MM.1S (cell line): ENCODE data around the gene MSI2.

Source experiments
- DNase-seq: peaks from one replicate; pipeline ENCODE4 v3.0.0-alpha.2; 2015
- H2AFZ ChIP-seq: fragments of 300-600 bp; sonication (generic); 2 replicates; pipeline ENCODE4 v1.6.0; 2016; ENCODE audit warnings: antibody characterized with exemption, low read length
- H3F3A ChIP-seq: fragments of 300-600 bp; sonication (generic); 2 replicates; pipeline ENCODE4 v1.6.1; 2016; ENCODE audit warnings: mild to moderate bottlenecking, antibody characterized with exemption, low read length, moderate library complexity, mixed read lengths; ENCODE audit not compliant: insufficient read depth
- H3K27ac ChIP-seq: fragments of 300-600 bp; sonication (generic); 2 replicates; pipeline ENCODE4 v1.5.1; 2016; ENCODE audit warnings: mild to moderate bottlenecking, low read length
- H3K27me3 ChIP-seq: fragments of 300-600 bp; sonication (generic); replicated peaks from 2 replicates; pipeline ENCODE4 v1.6.0; 2016; ENCODE audit warnings: low read length; ENCODE audit not compliant: insufficient read depth
- H3K36me3 ChIP-seq: fragments of 300-600 bp; sonication (generic); replicated peaks from 2 replicates; pipeline ENCODE4 v1.6.1; 2016; ENCODE audit warnings: mild to moderate bottlenecking, low read length, mixed read lengths; ENCODE audit not compliant: insufficient read depth
- H3K4me1 ChIP-seq: fragments of 300-600 bp; sonication (generic); 2 replicates; pipeline ENCODE4 v1.6.1; 2016; ENCODE audit warnings: low read length, mixed read lengths
- H3K4me2 ChIP-seq: fragments of 300-600 bp; sonication (generic); 2 replicates; pipeline ENCODE4 v1.6.0; 2016; ENCODE audit warnings: low read depth, low read length
- H3K4me3 ChIP-seq: fragments of 300-600 bp; sonication (generic); 2 replicates; pipeline ENCODE4 v1.5.1; 2016; ENCODE audit warnings: low read length, mixed read lengths
- H3K79me2 ChIP-seq: fragments of 300-600 bp; sonication (generic); 2 replicates; pipeline ENCODE4 v1.6.1; 2016; ENCODE audit warnings: mixed run types, low read length, mixed read lengths
- H3K9ac ChIP-seq: fragments of 300-600 bp; sonication (generic); 2 replicates; pipeline ENCODE4 v1.6.1; 2016; ENCODE audit warnings: low read length, mixed read lengths
- H3K9me2 ChIP-seq: fragments of 300-600 bp; sonication (generic); replicated peaks from 2 replicates; pipeline ENCODE4 v1.6.1; 2016; ENCODE audit warnings: mild to moderate bottlenecking, low read length, mixed read lengths; ENCODE audit not compliant: insufficient read depth
- H3K9me3 ChIP-seq: fragments of 300-600 bp; sonication (generic); replicated peaks from 2 replicates; pipeline ENCODE4 v1.6.1; 2016; ENCODE audit warnings: mild to moderate bottlenecking, low read length, mixed read lengths; ENCODE audit not compliant: insufficient read depth
- H4K20me1 ChIP-seq: fragments of 300-600 bp; sonication (generic); 2 replicates; pipeline ENCODE4 v1.6.1; 2016; ENCODE audit warnings: mild to moderate bottlenecking, low read length, moderate library complexity, mixed read lengths; ENCODE audit not compliant: insufficient read depth
- EZH2 ChIP-seq: fragments of 300-600 bp; sonication (generic); optimal IDR thresholded peaks from 2 replicates; pipeline ENCODE3; 2017; ENCODE audit warnings: low read depth, mild to moderate bottlenecking, antibody characterized with exemption, low read length, mixed read lengths
- EZH2phosphoT487 ChIP-seq: fragments of 300-600 bp; sonication (generic); IDR thresholded peaks from 2 replicates; pipeline ENCODE4 v1.6.1; 2018; ENCODE audit warnings: antibody characterized with exemption, low read length
- TF ChIP-seq, protein P1 (sequence below): fragments of 300-600 bp; sonication (generic); IDR thresholded peaks from 2 replicates; pipeline ENCODE4 v1.5.1; 2016; ENCODE audit warnings: antibody characterized with exemption, low read length, mixed read lengths

MSI2 gene

DNA sequence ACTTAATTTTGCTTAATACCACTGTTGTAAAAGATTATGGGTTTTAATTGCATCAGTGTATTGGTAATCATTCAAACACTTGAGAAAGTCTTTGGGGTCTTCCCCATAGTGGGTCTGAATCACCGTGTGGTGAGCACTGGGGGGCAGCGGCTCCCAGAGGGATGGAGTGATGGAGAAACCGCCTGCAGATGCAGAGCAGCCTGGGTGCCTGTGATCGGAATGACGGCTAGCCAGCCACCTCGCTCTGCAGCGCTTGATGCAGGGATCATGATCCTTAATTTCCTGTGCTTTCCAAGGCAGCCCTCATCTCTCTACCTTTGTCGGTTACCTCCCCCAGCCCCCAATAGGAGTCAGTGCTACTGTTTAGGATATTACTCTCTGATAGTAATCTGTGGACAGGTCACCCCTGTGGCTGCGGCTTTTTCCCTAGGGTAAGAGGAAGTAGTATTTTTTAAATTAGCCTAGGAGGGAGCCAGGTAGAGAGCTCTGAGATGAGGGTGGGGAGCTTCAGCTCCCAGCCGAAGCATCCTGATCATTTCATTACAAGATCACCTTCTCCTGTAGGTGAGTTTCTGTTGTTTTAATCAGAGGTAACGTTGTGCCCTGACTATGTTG is 135.6 kb downstream of the MSI2 start:
- no peaks in the 10 kb centered on the region for H3K9me2 ChIP-seq
- no peak overlapping the region for H3K4me3 ChIP-seq
- TF ChIP-seq EZH2 (no peak), EZH2phosphoT487 (no peak)
- TF ChIP-seq, protein P1, sequence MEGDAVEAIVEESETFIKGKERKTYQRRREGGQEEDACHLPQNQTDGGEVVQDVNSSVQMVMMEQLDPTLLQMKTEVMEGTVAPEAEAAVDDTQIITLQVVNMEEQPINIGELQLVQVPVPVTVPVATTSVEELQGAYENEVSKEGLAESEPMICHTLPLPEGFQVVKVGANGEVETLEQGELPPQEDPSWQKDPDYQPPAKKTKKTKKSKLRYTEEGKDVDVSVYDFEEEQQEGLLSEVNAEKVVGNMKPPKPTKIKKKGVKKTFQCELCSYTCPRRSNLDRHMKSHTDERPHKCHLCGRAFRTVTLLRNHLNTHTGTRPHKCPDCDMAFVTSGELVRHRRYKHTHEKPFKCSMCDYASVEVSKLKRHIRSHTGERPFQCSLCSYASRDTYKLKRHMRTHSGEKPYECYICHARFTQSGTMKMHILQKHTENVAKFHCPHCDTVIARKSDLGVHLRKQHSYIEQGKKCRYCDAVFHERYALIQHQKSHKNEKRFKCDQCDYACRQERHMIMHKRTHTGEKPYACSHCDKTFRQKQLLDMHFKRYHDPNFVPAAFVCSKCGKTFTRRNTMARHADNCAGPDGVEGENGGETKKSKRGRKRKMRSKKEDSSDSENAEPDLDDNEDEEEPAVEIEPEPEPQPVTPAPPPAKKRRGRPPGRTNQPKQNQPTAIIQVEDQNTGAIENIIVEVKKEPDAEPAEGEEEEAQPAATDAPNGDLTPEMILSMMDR: no peak
- no peak overlapping the region for H3K4me2 ChIP-seq
- no peaks in the 10 kb centered on the region for H3K4me1 ChIP-seq
- no peaks in the 10 kb centered on the region for H3K9me3 ChIP-seq
- H3K27me3 ChIP-seq: no peaks in the 10 kb centered on the region
- peaks cover 82% of the 10 kb centered on the region for H3K79me2 ChIP-seq
- DNase-seq: no peak
- H4K20me1 ChIP-seq: no peaks in the 10 kb centered on the region
- H3K9ac ChIP-seq: no peak overlapping the region
- H3F3A ChIP-seq: no peaks in the 10 kb centered on the region
- no peak overlapping the region for H3K27ac ChIP-seq
- H3K36me3 ChIP-seq: 0 out of 2 replicates have a peak, but pooled peaks cover 2% of the 10 kb centered on the region
- no peak overlapping the region for H2AFZ ChIP-seq

DNA sequence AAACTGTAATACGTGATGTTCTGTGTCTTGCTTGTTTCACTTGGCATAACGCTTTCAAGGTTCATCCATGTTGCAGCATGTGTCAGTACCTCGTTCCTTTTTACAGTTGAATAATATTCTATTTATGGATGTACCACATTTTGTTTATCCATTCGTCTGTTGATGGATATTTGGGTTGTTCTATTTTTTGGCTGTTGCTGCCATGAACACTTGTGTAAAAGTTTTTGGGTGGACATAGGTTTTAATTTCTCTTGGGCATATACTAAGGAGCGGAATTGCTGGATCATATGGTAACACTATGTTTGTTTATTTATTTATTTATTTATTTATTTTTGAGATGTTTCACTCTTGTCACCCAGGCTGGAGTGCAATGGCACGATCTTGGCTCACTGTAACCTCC is 137.0 kb downstream of the MSI2 start:
- Histone ChIP-seq H3K27me3 (no peaks in the 10 kb centered on the region), H4K20me1 (no peaks in the 10 kb centered on the region)

DNA sequence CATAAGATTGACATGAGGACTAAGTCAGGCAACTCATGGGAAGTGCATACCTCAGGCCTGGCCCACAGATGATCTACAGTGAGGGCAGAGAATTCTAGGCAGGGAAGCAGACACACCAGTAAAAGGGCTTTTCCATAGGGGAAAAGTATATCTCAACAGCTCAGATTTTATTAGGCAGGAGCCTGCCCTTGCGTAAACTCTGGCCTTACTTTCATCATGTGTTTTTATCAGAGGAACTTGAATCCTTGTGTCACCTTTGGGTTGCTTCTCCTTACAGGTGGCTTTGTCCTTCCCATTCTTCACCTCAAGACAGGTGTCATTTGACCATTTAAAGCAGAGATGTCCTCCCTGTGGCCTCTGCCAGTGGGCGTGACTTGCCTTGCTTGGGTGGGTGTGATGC is 138.1 kb downstream of the MSI2 start:
- TF ChIP-seq, protein P1: no peak
- TF ChIP-seq EZH2phosphoT487: no peak
- no peak for TF ChIP-seq EZH2
- H3K4me3 ChIP-seq: no peak overlapping the region
- DNase-seq: no peak
- H3K4me2 ChIP-seq: no peak overlapping the region
- H3F3A ChIP-seq: no peaks in the 10 kb centered on the region
- 0 out of 2 replicates have a peak, but pooled peaks cover 2% of the 10 kb centered on the region for H3K36me3 ChIP-seq
- no peak overlapping the region for H3K9ac ChIP-seq
- H2AFZ ChIP-seq: no peak overlapping the region
- H3K27me3 ChIP-seq: no peaks in the 10 kb centered on the region
- H3K9me3 ChIP-seq: no peaks in the 10 kb centered on the region
- H4K20me1 ChIP-seq: no peaks in the 10 kb centered on the region
- no peaks in the 10 kb centered on the region for H3K4me1 ChIP-seq
- no peaks in the 10 kb centered on the region for H3K9me2 ChIP-seq
- no peak overlapping the region for H3K27ac ChIP-seq
- H3K79me2 ChIP-seq: peaks cover 92% of the 10 kb centered on the region

More for the DNA sequence above, 137.0 kb downstream of the MSI2 start:
- Histone ChIP-seq H3K36me3 (0 out of 2 replicates have a peak, but pooled peaks cover 2% of the 10 kb centered on the region), H3K4me1 (no peaks in the 10 kb centered on the region), H3K4me2 (no peak overlapping the region), H3K9ac (no peak overlapping the region), H2AFZ (no peak overlapping the region), H3K27ac (no peak overlapping the region), H3F3A (no peaks in the 10 kb centered on the region), H3K4me3 (no peak overlapping the region), H3K79me2 (peaks cover 87% of the 10 kb centered on the region), H3K9me2 (no peaks in the 10 kb centered on the region), H3K9me3 (no peaks in the 10 kb centered on the region)
- TF ChIP-seq, protein P1: no peak
- no peak for TF ChIP-seq EZH2phosphoT487
- no peak for DNase-seq
